HL-60 (cell line): ENCODE data around the gene ZNF493.

Experiments used
- DNase-seq, 2 experiments: peaks; one replicate each; pipeline ENCODE4 v3.0.0-alpha.2; 2010 to 2020; ENCODE audit warnings: low read depth in 1 of 2, low spot score in 1 of 2
- H3K27ac ChIP-seq: fragments of 250-450 bp; sonication (Bioruptor Pico); replicated peaks from 2 replicates; pipeline ENCODE4 v1.5.1; 2020; ENCODE audit warnings: mild to moderate bottlenecking, moderate library complexity
- H3K27me3 ChIP-seq: fragments of 250-450 bp; sonication (Bioruptor Pico); 2 replicates; pipeline ENCODE4 v1.5.1; 2021; ENCODE audit warnings: mild to moderate bottlenecking, moderate library complexity; ENCODE audit not compliant: insufficient read depth, poor library complexity, severe bottlenecking
- H3K4me3 ChIP-seq: replicated peaks from 2 replicates; pipeline ENCODE4 v1.5.1; 2011; ENCODE audit warnings: mild to moderate bottlenecking, control low read depth, low read length; ENCODE audit not compliant: insufficient read depth
- GABPA ChIP-seq: IDR thresholded peaks from 2 replicates; pipeline ENCODE4 v1.6.1; 2012; ENCODE audit warnings: low read depth
- POLR2AphosphoS5 ChIP-seq: IDR thresholded peaks from 2 replicates; pipeline ENCODE4 v1.6.1; 2012; ENCODE audit warnings: low read depth
- SPI1 ChIP-seq: IDR thresholded peaks from 2 replicates; pipeline ENCODE4 v1.6.1; 2012; ENCODE audit warnings: low read depth, mild to moderate bottlenecking, borderline replicate concordance
- TF ChIP-seq, protein P1 (sequence below): IDR thresholded peaks from 2 replicates; pipeline ENCODE4 v1.6.1; 2012; ENCODE audit warnings: low read depth; ENCODE audit not compliant: insufficient replicate concordance
- TF ChIP-seq, protein P2 (sequence below): IDR thresholded peaks from one replicate; pipeline ENCODE4 v1.5.1; 2011; ENCODE audit warnings: low read length, control low read depth, inconsistent platforms; ENCODE audit not compliant: insufficient read depth

ZNF493 gene

DNA sequence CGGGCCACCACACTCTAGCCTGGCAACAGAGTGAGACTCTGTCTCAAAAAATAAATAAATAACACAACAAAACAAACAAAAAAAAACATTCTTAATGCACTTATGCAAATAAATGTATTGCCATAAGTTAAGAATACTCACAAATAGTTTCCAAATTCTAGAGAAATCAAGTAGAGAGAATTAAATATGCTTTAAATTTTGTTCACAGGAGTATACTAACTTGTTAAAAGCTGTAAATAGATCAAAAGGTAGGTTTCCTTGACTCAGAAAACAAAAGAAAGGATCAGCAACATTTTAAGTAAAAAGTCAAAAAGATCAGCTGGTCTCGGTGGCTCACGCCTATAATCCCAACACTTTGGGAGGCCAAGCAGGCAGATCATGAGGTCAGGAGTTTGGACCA lies 58.0 kb downstream of the ZNF493 start:
- Histone ChIP-seq H3K4me3 (no peak overlapping the region), H3K27me3 (no peaks in the 10 kb centered on the region), H3K27ac (no peak overlapping the region)
- TF ChIP-seq, protein P1, sequence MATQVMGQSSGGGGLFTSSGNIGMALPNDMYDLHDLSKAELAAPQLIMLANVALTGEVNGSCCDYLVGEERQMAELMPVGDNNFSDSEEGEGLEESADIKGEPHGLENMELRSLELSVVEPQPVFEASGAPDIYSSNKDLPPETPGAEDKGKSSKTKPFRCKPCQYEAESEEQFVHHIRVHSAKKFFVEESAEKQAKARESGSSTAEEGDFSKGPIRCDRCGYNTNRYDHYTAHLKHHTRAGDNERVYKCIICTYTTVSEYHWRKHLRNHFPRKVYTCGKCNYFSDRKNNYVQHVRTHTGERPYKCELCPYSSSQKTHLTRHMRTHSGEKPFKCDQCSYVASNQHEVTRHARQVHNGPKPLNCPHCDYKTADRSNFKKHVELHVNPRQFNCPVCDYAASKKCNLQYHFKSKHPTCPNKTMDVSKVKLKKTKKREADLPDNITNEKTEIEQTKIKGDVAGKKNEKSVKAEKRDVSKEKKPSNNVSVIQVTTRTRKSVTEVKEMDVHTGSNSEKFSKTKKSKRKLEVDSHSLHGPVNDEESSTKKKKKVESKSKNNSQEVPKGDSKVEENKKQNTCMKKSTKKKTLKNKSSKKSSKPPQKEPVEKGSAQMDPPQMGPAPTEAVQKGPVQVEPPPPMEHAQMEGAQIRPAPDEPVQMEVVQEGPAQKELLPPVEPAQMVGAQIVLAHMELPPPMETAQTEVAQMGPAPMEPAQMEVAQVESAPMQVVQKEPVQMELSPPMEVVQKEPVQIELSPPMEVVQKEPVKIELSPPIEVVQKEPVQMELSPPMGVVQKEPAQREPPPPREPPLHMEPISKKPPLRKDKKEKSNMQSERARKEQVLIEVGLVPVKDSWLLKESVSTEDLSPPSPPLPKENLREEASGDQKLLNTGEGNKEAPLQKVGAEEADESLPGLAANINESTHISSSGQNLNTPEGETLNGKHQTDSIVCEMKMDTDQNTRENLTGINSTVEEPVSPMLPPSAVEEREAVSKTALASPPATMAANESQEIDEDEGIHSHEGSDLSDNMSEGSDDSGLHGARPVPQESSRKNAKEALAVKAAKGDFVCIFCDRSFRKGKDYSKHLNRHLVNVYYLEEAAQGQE, result no peak
- TF ChIP-seq, protein P2, sequence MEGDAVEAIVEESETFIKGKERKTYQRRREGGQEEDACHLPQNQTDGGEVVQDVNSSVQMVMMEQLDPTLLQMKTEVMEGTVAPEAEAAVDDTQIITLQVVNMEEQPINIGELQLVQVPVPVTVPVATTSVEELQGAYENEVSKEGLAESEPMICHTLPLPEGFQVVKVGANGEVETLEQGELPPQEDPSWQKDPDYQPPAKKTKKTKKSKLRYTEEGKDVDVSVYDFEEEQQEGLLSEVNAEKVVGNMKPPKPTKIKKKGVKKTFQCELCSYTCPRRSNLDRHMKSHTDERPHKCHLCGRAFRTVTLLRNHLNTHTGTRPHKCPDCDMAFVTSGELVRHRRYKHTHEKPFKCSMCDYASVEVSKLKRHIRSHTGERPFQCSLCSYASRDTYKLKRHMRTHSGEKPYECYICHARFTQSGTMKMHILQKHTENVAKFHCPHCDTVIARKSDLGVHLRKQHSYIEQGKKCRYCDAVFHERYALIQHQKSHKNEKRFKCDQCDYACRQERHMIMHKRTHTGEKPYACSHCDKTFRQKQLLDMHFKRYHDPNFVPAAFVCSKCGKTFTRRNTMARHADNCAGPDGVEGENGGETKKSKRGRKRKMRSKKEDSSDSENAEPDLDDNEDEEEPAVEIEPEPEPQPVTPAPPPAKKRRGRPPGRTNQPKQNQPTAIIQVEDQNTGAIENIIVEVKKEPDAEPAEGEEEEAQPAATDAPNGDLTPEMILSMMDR, result no peak
- no peak for TF ChIP-seq SPI1
- no peak for DNase-seq

DNA sequence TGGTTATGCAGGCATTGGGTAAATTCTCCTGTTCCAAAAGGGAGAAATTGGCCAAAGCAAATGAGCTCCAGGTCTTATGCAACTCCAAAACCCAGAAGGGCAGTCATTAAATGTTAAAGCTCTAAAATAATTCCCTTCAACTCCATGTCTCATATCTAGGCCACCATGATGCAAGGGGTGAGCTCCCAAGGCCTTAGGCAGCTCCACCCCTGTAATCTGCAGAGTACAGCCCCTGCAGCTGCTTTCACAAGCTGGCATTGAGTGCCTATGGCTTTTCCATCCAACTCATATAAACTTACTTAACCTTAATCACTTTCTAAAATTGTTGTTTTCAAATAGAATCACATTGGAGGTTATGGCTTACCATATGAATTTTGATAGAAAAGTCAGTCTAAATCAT lies 63.8 kb downstream of the ZNF493 start:
- Histone ChIP-seq H3K27me3 (no peaks in the 10 kb centered on the region), H3K27ac (no peak overlapping the region), H3K4me3 (no peak overlapping the region)
- DNase-seq, result no peak
- TF ChIP-seq, protein P2, result no peak
- TF ChIP-seq POLR2AphosphoS5 (no peak), SPI1 (no peak), GABPA (no peak)
- TF ChIP-seq, protein P1, result no peak

- no peak for DNase-seq
- Histone ChIP-seq H3K4me3 (no peak overlapping the region), H3K27me3 (no peaks in the 10 kb centered on the region), H3K27ac (no peak overlapping the region)
- no peak for TF ChIP-seq POLR2AphosphoS5
- TF ChIP-seq, protein P2, result no peak
- TF ChIP-seq GABPA, result no peak
- no peak for TF ChIP-seq SPI1
- TF ChIP-seq, protein P1, result no peak
Observed at GRCh38 chr19:21462540-21462939, 65.6 kb downstream of the ZNF493 start.
